ENCODE data around the gene DNAH10. TPM values are rescaled to one million over a fixed set of nuclear protein-coding genes. Genes with fewer than 3 reads are reported as not detected.

The DNAH10 gene
- total RNA-seq, 1 experiment from 2014 or later, result 0.09 TPM

DNA sequence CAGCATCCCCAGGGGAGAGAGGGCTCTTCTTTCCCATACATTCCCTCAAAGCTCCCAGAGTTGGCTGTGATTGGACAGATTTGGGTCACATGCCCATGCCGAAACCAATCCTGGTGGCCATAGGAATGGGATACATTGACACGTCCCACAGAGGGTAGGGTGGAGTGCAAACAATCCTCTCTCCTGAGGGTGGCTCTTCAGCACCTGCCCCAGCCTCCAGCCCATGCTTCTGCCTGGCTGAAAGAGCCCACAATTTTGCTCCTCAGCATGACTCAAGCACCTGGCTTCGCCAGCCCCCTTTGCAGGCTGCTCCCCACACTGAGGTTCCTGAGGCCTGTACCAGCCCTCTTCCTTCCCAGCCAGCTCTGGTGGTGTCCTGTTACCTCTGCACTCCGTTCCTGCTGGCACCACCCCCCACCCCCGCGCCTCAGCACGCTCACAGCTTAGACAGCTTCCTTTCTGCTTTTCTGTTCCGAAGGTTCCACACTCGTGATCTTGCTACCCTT is 138.8 kb downstream of the DNAH10 start:
- ATAC-seq (peak; percentile 89), DNase-seq (ENCODE audit: low spot score) (peak; percentile 61)
- Mint-ChIP-seq H3K27me3 (ENCODE audit: low read depth) (peaks cover 16% of the 10 kb centered on the region), H3K36me3 (no peaks in the 10 kb centered on the region; the same call in 1 of the 2 replicates), H3K4me3 (0 out of 2 replicates have a peak overlapping the region, but pooled peaks have one; percentile 25), H3K4me1 (peaks cover 8% of the 10 kb centered on the region), H3K27ac (peak overlapping the region; percentile 61; the same call in 1 of the 2 replicates), H3K9me3 (peaks cover 21% of the 10 kb centered on the region)
- TF ChIP-seq, protein P1, sequence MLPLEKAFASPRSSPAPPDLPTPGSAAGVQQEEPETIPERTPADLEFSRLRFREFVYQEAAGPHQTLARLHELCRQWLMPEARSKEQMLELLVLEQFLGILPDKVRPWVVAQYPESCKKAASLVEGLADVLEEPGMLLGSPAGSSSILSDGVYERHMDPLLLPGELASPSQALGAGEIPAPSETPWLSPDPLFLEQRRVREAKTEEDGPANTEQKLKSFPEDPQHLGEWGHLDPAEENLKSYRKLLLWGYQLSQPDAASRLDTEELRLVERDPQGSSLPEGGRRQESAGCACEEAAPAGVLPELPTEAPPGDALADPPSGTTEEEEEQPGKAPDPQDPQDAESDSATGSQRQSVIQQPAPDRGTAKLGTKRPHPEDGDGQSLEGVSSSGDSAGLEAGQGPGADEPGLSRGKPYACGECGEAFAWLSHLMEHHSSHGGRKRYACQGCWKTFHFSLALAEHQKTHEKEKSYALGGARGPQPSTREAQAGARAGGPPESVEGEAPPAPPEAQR (CRISPR knock-in tag; IDR thresholded peaks at IDR 0.05), result no peak
- TF ChIP-seq, protein P2, sequence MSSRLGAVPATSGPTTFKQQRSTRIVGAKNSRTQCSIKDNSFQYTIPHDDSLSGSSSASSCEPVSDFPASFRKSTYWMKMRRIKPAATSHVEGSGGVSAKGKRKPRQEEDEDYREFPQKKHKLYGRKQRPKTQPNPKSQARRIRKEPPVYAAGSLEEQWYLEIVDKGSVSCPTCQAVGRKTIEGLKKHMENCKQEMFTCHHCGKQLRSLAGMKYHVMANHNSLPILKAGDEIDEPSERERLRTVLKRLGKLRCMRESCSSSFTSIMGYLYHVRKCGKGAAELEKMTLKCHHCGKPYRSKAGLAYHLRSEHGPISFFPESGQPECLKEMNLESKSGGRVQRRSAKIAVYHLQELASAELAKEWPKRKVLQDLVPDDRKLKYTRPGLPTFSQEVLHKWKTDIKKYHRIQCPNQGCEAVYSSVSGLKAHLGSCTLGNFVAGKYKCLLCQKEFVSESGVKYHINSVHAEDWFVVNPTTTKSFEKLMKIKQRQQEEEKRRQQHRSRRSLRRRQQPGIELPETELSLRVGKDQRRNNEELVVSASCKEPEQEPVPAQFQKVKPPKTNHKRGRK (CRISPR knock-in tag; IDR thresholded peaks at IDR 0.05; ENCODE audit: borderline replicate concordance), result no peak
- TF ChIP-seq, protein P3, sequence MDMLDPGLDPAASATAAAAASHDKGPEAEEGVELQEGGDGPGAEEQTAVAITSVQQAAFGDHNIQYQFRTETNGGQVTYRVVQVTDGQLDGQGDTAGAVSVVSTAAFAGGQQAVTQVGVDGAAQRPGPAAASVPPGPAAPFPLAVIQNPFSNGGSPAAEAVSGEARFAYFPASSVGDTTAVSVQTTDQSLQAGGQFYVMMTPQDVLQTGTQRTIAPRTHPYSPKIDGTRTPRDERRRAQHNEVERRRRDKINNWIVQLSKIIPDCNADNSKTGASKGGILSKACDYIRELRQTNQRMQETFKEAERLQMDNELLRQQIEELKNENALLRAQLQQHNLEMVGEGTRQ (CRISPR knock-in tag; IDR thresholded peaks at IDR 0.05), result peak; percentile 92
- TF ChIP-seq, protein P4, sequence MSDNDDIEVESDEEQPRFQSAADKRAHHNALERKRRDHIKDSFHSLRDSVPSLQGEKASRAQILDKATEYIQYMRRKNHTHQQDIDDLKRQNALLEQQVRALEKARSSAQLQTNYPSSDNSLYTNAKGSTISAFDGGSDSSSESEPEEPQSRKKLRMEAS (CRISPR knock-in tag; IDR thresholded peaks at IDR 0.05), result 0 out of 2 replicates have a peak, but pooled peaks have one; percentile 28
- TF ChIP-seq, protein P5, sequence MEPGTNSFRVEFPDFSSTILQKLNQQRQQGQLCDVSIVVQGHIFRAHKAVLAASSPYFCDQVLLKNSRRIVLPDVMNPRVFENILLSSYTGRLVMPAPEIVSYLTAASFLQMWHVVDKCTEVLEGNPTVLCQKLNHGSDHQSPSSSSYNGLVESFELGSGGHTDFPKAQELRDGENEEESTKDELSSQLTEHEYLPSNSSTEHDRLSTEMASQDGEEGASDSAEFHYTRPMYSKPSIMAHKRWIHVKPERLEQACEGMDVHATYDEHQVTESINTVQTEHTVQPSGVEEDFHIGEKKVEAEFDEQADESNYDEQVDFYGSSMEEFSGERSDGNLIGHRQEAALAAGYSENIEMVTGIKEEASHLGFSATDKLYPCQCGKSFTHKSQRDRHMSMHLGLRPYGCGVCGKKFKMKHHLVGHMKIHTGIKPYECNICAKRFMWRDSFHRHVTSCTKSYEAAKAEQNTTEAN (CRISPR knock-in tag; IDR thresholded peaks at IDR 0.05), result no peak
- TF ChIP-seq, protein P6, sequence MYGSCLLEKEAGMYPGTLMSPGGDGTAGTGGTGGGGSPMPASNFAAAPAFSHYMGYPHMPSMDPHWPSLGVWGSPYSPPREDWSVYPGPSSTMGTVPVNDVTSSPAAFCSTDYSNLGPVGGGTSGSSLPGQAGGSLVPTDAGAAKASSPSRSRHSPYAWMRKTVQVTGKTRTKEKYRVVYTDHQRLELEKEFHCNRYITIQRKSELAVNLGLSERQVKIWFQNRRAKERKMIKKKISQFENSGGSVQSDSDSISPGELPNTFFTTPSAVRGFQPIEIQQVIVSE (CRISPR knock-in tag; IDR thresholded peaks at IDR 0.05; ENCODE audit: borderline replicate concordance), result no peak
- TF ChIP-seq, protein P7, sequence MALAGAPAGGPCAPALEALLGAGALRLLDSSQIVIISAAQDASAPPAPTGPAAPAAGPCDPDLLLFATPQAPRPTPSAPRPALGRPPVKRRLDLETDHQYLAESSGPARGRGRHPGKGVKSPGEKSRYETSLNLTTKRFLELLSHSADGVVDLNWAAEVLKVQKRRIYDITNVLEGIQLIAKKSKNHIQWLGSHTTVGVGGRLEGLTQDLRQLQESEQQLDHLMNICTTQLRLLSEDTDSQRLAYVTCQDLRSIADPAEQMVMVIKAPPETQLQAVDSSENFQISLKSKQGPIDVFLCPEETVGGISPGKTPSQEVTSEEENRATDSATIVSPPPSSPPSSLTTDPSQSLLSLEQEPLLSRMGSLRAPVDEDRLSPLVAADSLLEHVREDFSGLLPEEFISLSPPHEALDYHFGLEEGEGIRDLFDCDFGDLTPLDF (CRISPR knock-in tag; IDR thresholded peaks at IDR 0.05), result no peak
- TF ChIP-seq, protein P8, sequence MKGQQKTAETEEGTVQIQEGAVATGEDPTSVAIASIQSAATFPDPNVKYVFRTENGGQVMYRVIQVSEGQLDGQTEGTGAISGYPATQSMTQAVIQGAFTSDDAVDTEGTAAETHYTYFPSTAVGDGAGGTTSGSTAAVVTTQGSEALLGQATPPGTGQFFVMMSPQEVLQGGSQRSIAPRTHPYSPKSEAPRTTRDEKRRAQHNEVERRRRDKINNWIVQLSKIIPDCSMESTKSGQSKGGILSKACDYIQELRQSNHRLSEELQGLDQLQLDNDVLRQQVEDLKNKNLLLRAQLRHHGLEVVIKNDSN (CRISPR knock-in tag; IDR thresholded peaks at IDR 0.05), result peak; percentile 88
- TF ChIP-seq TEAD4 (CRISPR knock-in tag; IDR thresholded peaks at IDR 0.05), result no peak
- no peak for TF ChIP-seq NR1H2 (CRISPR knock-in tag; IDR thresholded peaks at IDR 0.05)
- TF ChIP-seq NFYB (CRISPR knock-in tag; conservative IDR thresholded peaks at IDR 0.05; ENCODE audit: low read depth), result peak; percentile 64
- ChIA-PET CTCF (interaction anchor here (0.6 to 1.6 kb wide), 9 partner anchors 9 to 131 kb away, joined by 3 to 8 read pairs (median 3); partner anchors contain the start of genes CCDC92 and ZNF664), POLR2A (no interaction called here)

DNA sequence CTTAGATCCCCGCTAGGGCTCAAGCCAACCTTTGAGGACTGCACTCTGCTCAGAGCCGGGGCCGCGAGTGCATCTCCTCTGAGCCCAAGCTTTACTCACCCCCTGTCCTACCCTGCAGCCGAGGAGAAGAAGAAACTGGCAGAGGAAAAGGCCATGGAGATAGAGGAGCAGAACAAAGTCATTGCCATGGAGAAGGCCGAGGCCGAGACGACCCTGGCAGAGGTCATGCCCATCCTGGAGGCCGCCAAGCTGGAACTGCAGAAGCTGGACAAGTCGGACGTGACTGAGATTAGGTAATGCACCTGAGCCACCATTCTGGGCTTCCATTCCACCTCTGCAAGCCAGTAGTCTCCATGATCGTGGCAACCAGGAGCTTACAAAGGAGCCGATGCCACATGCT is 140.7 kb downstream of the DNAH10 start:
- Mint-ChIP-seq H3K36me3 (no peaks in the 10 kb centered on the region; the same call in 1 of the 2 replicates), H3K9me3 (peaks cover 18% of the 10 kb centered on the region), H3K4me1 (peaks cover 8% of the 10 kb centered on the region), H3K27me3 (ENCODE audit: low read depth) (peaks cover 16% of the 10 kb centered on the region), H3K4me3 (no peak overlapping the region), H3K27ac (no peak overlapping the region)
- ChIA-PET CTCF (interaction anchor here (0.5 to 1.0 kb wide), 4 partner anchors 36 to 1136 kb away, joined by 3 to 4 read pairs (median 3); no protein-coding TSS in a partner anchor), POLR2A (no interaction called here)
- ATAC-seq, result no peak
- DNase-seq (ENCODE audit: low spot score), result no peak
- TF ChIP-seq, protein P4 (CRISPR knock-in tag; IDR thresholded peaks at IDR 0.05), result no peak
- TF ChIP-seq, protein P9, sequence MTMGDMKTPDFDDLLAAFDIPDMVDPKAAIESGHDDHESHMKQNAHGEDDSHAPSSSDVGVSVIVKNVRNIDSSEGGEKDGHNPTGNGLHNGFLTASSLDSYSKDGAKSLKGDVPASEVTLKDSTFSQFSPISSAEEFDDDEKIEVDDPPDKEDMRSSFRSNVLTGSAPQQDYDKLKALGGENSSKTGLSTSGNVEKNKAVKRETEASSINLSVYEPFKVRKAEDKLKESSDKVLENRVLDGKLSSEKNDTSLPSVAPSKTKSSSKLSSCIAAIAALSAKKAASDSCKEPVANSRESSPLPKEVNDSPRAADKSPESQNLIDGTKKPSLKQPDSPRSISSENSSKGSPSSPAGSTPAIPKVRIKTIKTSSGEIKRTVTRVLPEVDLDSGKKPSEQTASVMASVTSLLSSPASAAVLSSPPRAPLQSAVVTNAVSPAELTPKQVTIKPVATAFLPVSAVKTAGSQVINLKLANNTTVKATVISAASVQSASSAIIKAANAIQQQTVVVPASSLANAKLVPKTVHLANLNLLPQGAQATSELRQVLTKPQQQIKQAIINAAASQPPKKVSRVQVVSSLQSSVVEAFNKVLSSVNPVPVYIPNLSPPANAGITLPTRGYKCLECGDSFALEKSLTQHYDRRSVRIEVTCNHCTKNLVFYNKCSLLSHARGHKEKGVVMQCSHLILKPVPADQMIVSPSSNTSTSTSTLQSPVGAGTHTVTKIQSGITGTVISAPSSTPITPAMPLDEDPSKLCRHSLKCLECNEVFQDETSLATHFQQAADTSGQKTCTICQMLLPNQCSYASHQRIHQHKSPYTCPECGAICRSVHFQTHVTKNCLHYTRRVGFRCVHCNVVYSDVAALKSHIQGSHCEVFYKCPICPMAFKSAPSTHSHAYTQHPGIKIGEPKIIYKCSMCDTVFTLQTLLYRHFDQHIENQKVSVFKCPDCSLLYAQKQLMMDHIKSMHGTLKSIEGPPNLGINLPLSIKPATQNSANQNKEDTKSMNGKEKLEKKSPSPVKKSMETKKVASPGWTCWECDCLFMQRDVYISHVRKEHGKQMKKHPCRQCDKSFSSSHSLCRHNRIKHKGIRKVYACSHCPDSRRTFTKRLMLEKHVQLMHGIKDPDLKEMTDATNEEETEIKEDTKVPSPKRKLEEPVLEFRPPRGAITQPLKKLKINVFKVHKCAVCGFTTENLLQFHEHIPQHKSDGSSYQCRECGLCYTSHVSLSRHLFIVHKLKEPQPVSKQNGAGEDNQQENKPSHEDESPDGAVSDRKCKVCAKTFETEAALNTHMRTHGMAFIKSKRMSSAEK (CRISPR knock-in tag; IDR thresholded peaks at IDR 0.05; ENCODE audit: borderline replicate concordance), result no peak
- TF ChIP-seq ZNF138 (CRISPR knock-in tag; conservative IDR thresholded peaks at IDR 0.05) (no peak), NFE2L1 (CRISPR knock-in tag; IDR thresholded peaks at IDR 0.05) (no peak), FOXJ3 (CRISPR knock-in tag; IDR thresholded peaks at IDR 0.05; ENCODE audit: borderline replicate concordance) (no peak), ZNF232 (CRISPR knock-in tag; IDR thresholded peaks at IDR 0.05) (no peak), CBFB (CRISPR knock-in tag; IDR thresholded peaks at IDR 0.05; ENCODE audit: low read depth) (no peak), TP53 (CRISPR knock-in tag; IDR thresholded peaks at IDR 0.05) (no peak), GABPB1 (CRISPR knock-in tag; IDR thresholded peaks at IDR 0.05) (no peak)
- TF ChIP-seq, protein P1 (CRISPR knock-in tag; IDR thresholded peaks at IDR 0.05), result no peak
